HPDE6-E6E7 (cell line): ENCODE data around the gene SV2B.

Experiments
- DNase-seq: peaks from one replicate; pipeline ENCODE4 v3.0.0; 2011; ENCODE audit warnings: missing footprints; ENCODE audit errors: extremely low spot score

Gene SV2B

DNA sequence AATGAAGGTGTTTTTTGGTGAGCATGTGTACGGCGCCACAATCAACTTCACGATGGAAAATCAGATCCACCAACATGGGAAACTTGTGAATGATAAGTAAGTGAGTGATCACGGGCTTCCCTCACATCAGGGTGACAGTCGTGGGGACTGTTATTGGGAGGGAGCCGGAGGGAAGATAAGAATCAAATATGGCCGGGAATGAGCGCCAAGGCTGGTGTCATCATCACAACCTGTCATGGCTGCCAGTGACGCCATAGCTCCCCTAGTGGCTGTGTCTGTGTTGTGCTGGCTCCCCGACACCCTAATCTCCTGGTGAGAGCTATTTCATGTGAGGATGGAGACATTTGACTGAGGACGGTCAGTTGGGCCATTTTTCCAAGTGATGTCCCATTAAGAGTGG lies 168.5 kb downstream of the SV2B start:
- DNase-seq = no peak

DNA sequence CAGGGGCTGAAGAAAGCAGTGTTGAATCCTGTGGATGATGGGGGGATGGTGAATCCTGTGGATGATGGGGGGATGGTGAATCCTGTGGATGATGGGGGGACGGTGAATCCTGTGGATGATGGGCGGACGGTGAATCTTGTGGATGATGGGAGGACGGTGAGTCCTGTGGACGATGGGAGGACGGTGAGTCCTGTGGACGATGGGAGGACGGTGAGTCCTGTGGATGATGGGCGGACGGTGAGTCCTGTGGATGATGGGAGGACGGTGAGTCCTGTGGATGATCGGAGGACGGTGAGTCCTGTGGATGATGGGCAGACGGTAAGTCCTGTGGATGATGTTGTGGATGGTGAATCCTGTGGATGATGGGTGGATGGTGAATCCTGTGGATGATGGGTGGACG lies 170.7 kb downstream of the SV2B start:
- no peak for DNase-seq

DNA sequence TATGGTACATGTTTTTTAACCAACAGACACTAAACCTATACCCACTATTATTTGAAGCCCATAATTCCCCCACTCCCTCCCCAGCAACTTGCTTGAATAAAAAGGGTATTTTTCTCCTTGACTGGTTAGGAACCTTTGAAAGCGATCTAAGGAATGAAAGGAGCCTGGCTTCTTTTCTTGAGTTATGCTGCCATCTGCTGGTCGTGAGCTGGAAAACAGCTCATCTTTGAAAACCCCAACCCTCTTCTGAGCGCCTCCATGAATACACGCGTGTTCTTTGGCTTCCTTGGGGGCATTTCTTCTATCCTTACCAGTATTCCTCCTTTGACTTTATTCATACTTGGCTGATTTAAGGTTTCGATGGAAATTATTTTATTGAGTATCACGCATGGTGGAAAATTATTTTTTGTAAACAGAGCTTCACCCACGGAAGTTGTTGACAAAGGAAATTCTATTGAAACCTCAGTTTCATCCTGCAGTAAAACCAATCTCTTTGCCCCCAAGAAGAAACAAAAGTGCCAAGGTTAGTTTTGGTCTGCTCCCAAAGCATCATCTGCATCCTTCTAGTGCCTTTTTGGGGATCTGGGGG lies 171.6 kb downstream of the SV2B start:
- peak; percentile 33 for DNase-seq

DNA sequence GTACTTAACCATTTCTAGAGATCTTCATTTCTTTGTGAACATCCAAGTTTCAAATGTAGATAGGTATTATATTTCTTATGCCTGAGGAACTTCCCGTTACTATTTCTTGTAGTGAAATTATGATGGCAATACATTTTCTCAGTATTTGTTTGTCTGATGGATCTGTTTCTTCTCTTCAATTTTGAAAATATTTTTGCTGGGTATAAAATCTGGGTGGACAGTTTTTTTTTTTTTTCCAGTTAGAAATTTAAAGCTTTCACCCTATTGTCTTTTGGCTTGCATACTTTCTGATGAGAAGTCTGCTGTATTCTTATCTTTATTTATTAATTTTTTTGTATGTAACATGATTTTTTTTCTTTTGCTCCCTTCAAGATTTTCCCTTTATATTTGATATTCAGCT lies 175.8 kb downstream of the SV2B start:
- no peak for DNase-seq

DNA sequence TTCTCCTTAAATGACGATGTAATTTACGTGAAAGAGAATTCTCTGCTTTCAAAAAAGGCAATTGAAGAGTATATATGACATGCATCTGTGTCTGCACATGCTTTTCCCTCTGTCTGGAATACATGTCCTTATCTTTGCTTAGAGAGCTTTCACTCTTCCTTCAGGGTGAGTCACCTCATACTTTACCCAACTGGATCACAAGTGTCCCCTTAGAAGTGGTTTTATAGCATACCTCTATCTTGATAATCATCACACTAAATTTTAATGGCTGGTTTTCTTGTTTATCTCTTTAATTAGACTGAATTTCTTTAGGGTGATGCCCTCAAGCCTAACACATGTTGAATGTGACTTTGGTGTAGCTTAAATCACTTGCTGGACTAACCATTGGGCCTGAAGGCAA lies 178.9 kb downstream of the SV2B start:
- no peak for DNase-seq

DNA sequence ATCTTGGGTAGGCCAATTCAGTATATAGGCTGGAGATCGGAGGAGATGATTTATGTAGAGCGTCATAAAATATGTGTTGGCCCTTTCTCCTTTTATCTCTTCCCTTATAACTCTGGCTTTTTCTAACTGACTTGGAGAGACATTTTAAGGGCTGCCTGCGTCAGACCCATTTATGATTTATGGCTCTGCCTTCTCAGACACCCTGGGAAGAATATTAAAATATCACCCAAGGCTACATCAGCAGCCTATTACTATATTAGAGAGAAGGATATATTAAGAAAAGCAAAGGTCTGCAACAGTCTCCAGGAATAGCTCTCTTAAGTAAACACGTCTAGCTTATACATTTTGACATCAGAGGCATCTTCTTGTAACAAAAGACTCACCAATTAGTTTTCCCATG lies 179.4 kb downstream of the SV2B start:
- DNase-seq = no peak

DNA sequence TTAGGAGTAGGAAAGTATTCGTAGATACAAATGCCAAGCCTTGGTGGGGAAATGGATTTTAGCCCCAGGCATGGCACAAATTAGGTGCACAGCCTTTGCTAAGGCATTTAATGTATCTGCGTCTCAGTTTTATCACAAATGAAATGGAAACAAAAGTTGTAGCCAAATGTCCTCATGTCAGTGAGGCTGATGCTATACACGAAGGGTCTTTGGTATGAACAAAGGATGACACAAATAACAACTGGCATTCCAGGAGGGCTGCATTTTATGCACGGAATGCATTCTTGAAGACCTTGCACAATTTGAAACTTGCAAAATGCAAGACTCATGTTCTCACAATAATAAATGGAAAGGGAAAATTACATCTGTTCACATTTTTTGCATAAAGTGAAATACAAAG lies 181.9 kb downstream of the SV2B start:
- no peak for DNase-seq

DNA sequence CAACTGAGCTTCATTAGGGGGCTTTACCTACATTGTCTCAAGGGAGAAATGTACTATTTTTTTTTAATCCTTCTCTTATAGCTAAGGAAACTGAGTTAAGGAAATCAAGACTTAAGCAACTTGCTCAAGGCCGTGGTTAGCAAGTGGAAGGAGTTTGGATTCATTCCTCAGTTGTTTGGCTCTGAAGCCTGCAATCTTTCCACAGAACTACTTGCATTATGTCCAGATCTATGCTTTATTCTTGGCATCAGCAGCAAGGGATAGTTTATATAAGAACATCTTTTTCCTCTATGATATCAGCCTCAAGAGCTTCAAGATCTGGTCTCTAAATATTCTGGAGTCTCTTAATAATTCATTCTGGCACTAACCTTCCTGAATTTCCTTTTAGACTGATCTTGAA lies 182.4 kb downstream of the SV2B start:
- DNase-seq = no peak

DNA sequence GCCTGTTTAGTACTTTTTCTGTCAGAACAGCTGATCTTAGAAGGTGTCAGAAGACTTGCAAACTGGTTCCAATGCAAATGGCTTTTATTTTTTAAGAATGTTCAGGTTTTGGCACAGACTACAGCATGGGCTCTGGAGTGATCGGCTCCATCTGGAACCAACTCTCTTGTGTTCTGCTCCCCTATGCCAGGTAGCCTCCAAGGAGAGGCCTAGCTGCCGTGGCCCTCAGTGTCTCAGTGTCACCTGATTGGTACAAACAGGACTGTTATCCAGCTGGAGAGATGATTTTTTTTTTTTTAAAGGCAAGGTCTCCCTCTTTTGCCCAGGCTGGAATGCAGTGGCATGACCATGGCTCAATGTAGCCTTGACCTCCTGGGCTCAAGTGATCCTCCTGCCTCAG lies 183.1 kb downstream of the SV2B start:
- no peak for DNase-seq

DNA sequence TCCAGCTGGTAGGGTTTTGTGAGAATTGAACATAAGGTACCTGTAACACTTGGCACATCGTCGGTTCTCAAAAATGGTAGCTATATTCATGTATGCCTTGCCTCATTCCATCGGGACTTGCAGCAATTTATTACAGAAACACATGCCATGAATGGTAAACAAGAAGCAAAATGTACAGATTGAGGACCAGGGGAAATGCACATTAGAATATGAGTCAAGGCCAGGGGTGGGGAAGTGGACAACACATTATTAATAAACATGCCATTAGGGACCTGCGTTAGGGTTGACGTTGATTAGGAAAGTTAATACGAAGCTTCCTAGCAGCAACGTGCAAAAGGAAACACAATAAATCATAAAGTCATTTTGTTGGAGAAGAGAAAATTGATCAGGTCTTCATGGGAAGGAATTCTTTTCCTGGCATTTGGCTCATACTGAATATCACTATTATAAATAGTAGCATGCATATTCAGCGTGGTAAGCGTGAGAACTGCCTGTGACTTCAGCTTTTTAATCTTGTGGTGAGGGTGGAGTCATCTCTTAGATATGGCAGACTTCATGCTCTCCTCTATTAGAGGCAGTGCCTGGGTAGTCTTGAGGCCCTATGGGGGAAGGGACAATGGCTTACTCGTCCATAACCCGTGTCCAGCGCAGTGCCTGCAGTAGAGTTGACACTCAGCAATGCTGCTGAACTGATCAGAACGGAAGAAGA lies 184.9 kb downstream of the SV2B start:
- DNase-seq = no peak

DNA sequence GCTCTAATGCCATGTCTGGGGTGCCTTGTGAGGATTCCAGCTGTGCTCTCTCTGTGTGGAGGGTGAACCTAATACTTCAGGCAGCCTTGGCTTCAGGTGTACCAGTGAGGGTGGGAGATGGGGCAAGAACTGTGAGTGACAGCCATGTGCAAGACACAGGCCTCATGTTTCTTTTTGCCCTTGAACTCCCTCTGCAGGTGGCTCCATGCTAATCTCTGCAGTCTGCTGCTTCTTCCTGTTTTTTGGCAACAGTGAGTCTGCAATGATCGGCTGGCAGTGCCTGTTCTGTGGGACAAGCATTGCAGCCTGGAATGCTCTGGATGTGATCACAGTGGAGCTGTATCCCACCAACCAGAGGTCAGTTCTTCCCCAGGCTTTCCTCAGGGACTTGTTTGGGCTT lies 189.3 kb downstream of the SV2B start:
- DNase-seq = no peak

DNA sequence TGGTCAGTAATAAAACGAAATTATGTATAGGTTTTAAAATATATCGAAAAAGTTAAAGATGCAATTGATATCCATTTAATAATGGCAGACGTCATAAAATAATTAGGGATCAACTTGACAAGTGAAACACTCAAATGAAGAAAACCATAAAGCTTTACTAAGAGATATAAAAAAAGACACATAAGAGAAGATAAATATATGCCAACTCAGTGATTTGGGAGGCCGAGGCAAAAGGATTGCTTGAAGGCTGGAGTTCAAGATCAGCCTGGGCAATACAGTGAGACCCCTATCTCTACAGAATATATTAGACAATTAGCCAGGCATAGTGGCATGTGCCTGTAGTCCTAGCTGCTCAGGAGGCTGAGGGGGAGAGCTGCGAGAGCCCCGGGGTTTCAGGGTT lies 190.5 kb downstream of the SV2B start:
- DNase-seq = no peak

DNA sequence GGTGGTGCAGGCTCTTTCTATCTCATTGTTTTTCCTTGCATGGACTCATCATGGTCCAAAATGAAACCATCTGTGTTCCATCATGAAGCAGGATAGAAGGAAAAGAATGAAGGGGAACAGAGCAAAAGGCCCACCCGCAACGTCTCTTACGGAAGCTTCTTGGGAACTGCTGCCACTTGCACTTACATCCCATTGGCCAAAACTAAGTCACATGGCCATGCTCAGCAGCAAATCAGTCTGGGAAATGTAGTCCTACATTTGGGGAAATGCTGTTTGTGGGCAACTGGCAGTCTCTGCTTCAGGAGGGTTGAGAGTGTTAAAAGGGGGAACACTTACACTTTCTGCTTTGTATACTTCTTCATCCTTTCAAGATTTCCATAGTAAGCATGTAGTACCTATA lies 191.6 kb downstream of the SV2B start:
- DNase-seq = no peak

DNA sequence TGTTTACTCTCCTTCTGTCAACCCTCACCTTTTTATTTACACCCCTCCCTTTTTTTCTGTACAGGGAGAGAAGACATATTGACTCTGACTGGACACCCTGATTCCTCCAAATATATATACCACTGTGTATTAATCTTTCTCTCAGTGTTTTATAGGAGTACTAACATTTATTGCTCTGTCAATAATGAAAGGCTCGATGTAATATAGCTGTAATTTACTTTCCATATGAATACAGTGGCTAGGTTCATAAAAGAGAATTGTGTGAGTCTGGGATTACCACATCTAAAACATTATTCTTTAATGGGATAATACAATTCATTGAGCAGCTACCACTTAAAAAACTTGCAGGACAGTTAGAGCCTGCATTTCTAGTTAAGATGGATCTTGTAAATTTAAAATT lies 194.3 kb downstream of the SV2B start:
- DNase-seq = no peak

DNA sequence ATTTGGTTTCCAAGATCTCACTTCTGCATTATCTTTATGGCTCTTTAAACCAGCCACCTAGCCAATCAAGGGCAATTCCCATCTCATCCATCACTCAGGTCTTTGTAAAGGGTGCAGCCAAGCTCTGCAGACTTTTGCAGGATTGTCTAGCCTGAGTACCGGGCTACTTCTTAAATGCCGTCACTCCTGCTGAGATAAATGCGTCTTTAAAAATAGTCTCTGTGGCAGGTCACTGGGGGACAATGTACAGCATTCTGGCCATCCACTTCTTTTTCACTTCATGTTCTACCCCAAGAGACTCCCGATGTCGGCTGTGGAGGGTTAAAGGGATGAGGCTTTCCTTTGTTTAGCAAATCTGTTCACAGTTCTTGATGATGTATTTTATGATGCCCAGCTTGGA lies 194.7 kb downstream of the SV2B start:
- no peak for DNase-seq

DNA sequence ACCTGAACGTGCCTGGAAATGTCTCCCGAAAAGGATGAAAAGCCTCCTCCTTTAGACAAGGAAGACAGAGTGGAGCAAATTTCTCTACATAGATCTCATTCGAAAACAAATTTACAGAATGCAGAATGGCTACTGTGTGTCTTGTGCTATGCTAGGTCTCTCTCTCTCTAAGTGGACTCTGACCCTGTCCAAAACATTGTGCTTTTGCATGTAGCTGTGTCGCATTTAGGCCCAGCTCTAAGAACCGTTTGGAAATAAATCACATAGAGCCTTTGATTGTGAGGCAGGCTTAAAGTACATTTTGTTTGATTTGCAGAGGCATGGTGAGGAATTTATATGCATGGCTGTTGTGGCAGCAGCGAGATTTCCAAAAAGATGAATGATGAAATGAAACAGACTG lies 198.0 kb downstream of the SV2B start:
- DNase-seq = no peak

DNA sequence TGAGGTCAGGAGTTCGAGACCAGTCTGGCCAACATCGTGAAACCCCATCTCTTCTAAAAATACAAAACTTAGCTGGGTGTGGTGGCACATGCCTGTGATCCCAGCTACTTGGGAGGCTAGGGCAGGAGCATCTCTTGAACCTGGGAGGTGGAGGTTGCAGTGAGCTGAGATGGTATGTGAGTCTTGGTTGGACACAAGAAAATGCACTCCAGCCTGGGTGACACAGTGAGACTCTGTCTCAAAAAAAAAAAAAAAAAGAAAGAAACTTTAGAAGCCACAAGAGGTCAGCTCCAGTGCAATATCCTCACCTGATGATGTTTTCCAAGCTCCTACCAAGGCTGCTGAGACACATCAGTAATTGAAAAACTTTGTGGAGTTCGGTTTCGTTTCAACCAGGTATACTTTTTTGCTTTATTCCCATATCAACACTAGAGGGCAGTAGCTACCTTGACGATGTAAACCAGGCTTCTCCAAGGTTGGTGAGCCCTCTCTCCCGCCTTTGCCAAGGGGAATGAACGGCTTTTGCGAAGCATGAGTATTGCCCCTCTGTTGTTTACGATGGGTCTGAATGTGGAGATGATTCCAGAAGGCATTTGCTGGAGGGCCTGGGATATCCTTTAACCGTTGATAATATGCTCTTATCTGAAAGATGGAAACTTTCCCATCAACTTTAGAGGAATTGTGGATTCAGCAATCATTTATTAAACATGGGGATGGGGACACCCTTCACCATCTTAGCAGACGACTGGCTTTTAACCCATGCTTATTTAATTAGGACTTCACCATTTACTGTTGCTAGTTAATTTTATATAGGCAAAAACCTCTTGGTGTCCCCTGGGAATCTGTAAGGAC lies 202.8 kb downstream of the SV2B start:
- peak; percentile 60 for DNase-seq

DNA sequence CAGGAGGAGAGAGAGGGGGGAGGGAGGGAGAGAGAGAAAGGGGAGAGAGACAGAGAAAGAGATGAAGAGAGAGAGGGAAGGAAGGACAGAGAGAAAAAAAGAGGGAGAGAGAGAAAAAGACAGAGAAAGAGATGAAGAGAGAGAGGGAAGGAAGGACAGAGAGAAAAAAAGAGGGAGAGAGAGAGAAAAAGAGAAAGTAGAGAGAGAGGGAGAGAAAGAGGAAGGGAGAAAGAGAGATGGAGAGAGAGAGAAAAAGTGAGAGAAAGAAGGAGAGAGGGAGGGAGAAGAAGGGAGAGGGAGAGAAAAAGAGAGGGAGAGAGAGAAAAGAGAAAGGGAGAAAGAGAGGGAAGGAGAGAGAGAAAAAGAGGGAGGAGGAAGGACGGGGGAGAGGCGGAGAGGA lies 204.2 kb downstream of the SV2B start:
- no peak for DNase-seq

DNA sequence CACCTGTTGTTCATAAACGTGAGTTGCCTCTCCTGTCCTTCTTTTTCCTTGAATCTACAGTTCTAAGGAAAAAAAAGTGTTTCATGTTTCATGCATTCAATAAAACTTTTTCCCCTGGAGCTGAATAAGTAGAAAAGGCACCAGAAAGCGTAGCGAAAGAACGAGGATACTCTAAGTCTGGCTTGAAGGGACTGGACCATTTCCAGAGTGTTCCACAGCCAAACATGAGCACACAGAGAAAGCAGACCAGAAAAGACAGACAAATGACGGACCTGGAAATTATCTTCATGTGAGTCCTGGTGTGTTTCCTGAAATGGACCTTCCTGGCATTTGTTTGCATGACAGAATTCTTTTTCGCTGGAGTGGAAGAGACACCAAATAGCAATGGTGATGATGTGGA lies 204.7 kb downstream of the SV2B start:
- no peak for DNase-seq

DNA sequence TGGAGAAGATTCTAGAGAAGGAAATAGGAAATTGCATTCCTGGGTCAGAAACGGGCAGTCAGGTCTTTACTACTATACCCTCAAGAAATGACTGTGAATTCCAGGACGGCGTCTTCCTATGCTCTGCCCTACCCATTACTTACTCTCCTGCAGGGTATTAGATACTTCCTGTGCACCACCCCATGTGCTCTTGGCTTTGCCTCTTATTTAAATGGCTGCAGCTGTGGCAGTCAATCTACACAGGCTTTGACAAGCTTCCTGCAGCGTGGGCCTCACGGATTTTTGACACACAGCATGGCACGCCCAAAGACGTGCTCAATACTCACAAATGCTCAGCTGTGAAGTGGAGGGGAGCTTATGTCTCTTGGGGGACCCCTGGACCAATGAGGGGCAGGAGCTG lies 206.1 kb downstream of the SV2B start:
- DNase-seq = no peak

DNA sequence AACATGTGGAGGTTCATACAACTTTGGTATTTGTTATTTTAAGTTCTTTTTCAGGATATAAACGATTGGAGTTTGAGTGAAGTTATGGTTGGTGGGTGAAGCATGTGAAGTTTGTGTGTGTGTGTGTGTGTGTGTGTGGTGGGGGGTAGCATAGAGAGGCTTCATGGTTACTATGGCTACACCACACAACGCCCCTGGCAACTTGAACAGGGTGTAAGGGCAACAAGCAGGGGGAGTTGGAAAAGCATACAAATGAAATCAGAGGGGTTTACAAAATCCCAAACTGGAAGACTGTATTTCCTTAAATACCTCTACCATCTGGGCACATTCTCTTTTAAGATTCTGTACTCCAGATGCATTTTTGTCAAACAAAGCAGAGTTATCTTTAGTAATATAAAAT lies 207.5 kb downstream of the SV2B start:
- DNase-seq = no peak

DNA sequence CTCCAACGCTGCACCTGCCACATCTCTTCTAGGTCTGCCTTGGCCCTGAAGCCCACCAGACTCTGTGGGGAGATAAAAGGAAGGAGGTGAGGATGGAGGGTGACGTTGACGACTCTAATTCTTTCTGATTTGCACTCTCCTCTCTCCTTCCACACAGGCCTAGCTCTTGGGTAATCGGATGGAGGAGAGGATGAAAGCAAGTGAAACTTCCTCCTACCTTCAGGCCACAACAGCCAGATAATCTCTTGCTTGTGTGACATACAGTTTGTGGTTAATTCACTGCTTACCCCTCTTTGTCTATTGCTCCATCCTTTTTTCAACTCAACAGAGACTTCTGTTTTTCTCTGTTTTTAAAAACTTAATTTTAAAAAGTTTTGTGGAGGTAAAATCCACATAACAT lies 208.1 kb downstream of the SV2B start:
- DNase-seq = no peak

DNA sequence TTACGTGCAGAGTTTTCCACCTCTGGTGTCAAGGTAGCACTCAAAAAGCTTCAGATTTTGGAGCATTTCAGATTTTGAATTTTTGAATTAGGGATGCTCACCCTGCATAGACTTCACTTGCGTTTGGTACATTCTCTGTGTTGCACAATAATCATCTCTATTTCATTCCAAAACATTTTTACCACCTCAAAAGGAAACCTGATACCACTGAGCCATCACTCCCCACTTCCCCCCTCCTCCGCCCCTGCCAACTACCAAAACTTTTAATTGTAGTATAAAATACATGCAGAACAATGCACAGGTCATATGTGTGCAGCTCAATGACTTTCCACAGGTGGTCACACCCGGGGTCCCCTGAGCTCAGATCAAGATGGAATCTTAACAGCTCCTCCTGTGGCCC lies 208.8 kb downstream of the SV2B start:
- no peak for DNase-seq
